Type B pancreatic cell (in vitro differentiated cells): Measurements from ENCODE around the gene MRPL57. TPM values are rescaled to one million over a fixed set of nuclear protein-coding genes. Genes with fewer than 3 reads are reported as not detected.

Experiments
- DNase-seq: peaks from one replicate; pipeline ENCODE4 v3.0.0; 2021; ENCODE audit warnings: mixed read lengths; ENCODE audit not compliant: unreplicated experiment; ENCODE audit errors: extremely low spot score
- H3K27ac Mint-ChIP-seq: 2 replicates; pipeline ENCODE4 v1.8.0; 2021; ENCODE audit warnings: mild to moderate bottlenecking, mixed read lengths
- H3K27me3 Mint-ChIP-seq: 2 replicates; pipeline ENCODE4 v1.8.0; 2021; ENCODE audit warnings: mixed read lengths
- H3K36me3 Mint-ChIP-seq: 2 replicates; pipeline ENCODE4 v1.8.0; 2021; ENCODE audit warnings: mixed read lengths
- H3K4me1 Mint-ChIP-seq: one replicate; pipeline ENCODE4 v1.8.0; 2021; ENCODE audit warnings: mixed read lengths; ENCODE audit not compliant: unreplicated experiment
- H3K4me3 Mint-ChIP-seq: 2 replicates; pipeline ENCODE4 v1.8.0; 2021; ENCODE audit warnings: mild to moderate bottlenecking, mixed read lengths
- H3K9me3 Mint-ChIP-seq: 2 replicates; pipeline ENCODE4 v1.8.0; 2021; ENCODE audit warnings: mixed read lengths
- CTCF ChIP-seq: fragments of 200-600 bp; sonication (generic); conservative IDR thresholded peaks from 2 replicates; pipeline ENCODE4 v1.5.0; 2021; ENCODE audit warnings: antibody characterized with exemption, mild to moderate bottlenecking
- total RNA-seq: library from RNA; stranded (reverse); gene quantifications from 2 replicates; pipeline ENCODE4 v1.2.1, GENCODE V29; 2021; ENCODE audit warnings: low replicate concordance

The MRPL57 gene
- total RNA-seq, 1 donor from 2014 or later = 22.0 TPM

DNA sequence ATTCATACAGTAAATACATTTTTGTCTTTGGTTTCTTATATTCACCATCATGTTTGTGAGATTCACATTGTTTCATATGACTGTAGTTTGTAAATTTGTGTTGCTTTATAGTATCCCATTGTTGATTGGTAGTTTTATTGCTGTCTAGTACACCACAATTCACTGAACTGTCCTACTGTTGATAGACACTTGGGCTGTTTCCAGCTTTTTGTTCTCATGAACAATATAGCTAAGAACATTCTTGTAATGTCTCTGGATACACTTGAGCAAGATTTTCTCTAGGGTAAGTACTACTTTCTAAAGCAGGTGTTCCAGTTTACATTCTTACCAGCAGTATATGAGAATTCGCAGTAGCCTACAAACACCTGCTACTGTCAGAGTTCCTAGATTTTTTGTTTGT is 37.9 kb upstream of the MRPL57 start:
- Mint-ChIP-seq H3K27me3 (no peaks in the 10 kb centered on the region), H3K36me3 (peaks cover 13% of the 10 kb centered on the region), H3K27ac (peak overlapping the region; percentile 87), H3K9me3 (no peaks in the 10 kb centered on the region), H3K4me3 (peak overlapping the region; percentile 82), H3K4me1 (peaks cover 17% of the 10 kb centered on the region)
- TF ChIP-seq CTCF = no peak
- DNase-seq = no peak

DNA sequence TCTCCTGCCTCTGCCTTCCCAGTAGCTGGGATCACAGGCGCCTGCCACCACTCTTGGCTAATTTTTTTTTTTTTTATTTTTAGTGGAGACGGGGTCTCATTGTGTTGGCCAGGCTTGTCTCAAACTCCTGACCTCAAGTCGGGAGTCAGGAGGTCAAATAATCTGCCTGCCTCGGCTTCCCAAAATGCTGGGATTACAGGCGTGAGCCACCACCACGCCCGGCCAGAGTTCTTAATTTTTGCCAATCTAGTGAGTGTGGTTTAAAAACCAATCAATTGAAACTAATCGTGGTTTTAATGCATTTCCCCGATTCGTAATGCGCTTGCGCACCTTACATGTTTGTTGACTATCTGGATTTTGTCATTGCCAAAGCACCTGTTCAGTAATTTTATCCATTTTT is 37.1 kb upstream of the MRPL57 start:
- Mint-ChIP-seq H3K4me3 (peak overlapping the region; percentile 99), H3K27me3 (no peaks in the 10 kb centered on the region), H3K36me3 (peaks cover 16% of the 10 kb centered on the region), H3K27ac (peak overlapping the region; percentile 97), H3K9me3 (no peaks in the 10 kb centered on the region), H3K4me1 (peaks cover 17% of the 10 kb centered on the region)
- TF ChIP-seq CTCF = no peak
- no peak for DNase-seq

- H3K27ac Mint-ChIP-seq = peak overlapping the region; percentile 53
- no peak for DNase-seq
- no peak for TF ChIP-seq CTCF
- H3K4me1 Mint-ChIP-seq = peaks cover 17% of the 10 kb centered on the region
- peak overlapping the region; percentile 84 for H3K4me3 Mint-ChIP-seq
- no peaks in the 10 kb centered on the region for H3K27me3 Mint-ChIP-seq
- H3K36me3 Mint-ChIP-seq = peaks cover 22% of the 10 kb centered on the region
- H3K9me3 Mint-ChIP-seq = no peaks in the 10 kb centered on the region
Measured at GRCh38 chr13:21142766-21143165, 33.7 kb upstream of the MRPL57 start.

DNA sequence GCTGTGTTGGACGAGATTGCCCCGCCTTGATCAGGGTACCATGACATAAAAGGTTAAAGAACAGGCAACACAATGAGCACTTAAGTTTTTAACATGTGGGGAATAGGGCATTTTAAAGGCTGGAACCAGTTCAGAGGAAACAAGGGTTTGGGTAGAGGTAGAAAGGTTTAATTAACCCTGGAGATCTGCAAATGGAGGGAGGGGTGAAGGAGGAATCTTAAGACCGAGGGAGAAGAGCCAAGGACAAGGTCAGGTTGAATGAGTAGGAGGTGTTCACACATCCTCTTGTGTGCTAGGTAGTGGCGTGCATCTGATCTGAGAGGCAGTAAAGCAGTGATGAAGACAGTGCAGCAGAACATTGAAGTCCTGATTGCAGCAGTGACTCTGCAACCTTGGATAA is 28.6 kb upstream of the MRPL57 start:
- Mint-ChIP-seq H3K4me1 (peaks cover 4% of the 10 kb centered on the region), H3K9me3 (no peaks in the 10 kb centered on the region), H3K4me3 (no peak overlapping the region), H3K36me3 (peaks cover 18% of the 10 kb centered on the region), H3K27me3 (no peaks in the 10 kb centered on the region), H3K27ac (no peak overlapping the region)
- no peak for TF ChIP-seq CTCF
- no peak for DNase-seq

GRCh38 chr13:21148557-21149258 is 27.8 kb upstream of the MRPL57 start:
- no peak for DNase-seq
- H3K4me1 Mint-ChIP-seq = no peaks in the 10 kb centered on the region
- H3K27me3 Mint-ChIP-seq = no peaks in the 10 kb centered on the region
- peaks cover 12% of the 10 kb centered on the region for H3K36me3 Mint-ChIP-seq
- no peak overlapping the region for H3K4me3 Mint-ChIP-seq
- H3K9me3 Mint-ChIP-seq = no peaks in the 10 kb centered on the region
- TF ChIP-seq CTCF = no peak
- H3K27ac Mint-ChIP-seq = no peak overlapping the region

- no peak overlapping the region for H3K4me3 Mint-ChIP-seq
Measured at GRCh38 chr13:21149568-21149967, 26.9 kb upstream of the MRPL57 start.

More at GRCh38 chr13:21149568-21149967, 26.9 kb upstream of the MRPL57 start:
- Mint-ChIP-seq H3K27me3 (no peaks in the 10 kb centered on the region), H3K4me1 (no peaks in the 10 kb centered on the region), H3K27ac (no peak overlapping the region), H3K36me3 (peaks cover 9% of the 10 kb centered on the region), H3K9me3 (no peaks in the 10 kb centered on the region)
- no peak for TF ChIP-seq CTCF
- DNase-seq = no peak
